H9 (cell line): ENCODE data around the gene KLHL7. TPM values are rescaled to one million over a fixed set of nuclear protein-coding genes. Genes with fewer than 3 reads are reported as not detected.

ENCODE experiments used
- DNase-seq: peaks from one replicate; pipeline ENCODE4 v3.0.0-alpha.2; 2017
- H2AFZ ChIP-seq: one replicate; pipeline ENCODE4 v1.6.1; 2013; ENCODE audit warnings: mild to moderate bottlenecking, low read length, control low read depth, moderate library complexity
- H2AK5ac ChIP-seq: 2 replicates; pipeline ENCODE4 v1.6.1; 2013; ENCODE audit warnings: low read length, control low read depth, mixed read lengths; ENCODE audit not compliant: insufficient read length
- H2BK120ac ChIP-seq: one replicate; pipeline ENCODE4 v1.6.1; 2013; ENCODE audit warnings: low read depth, mild to moderate bottlenecking, low read length, control low read depth, inconsistent platforms; ENCODE audit not compliant: poor library complexity, severe bottlenecking
- H2BK12ac ChIP-seq: 2 replicates; pipeline ENCODE4 v1.6.1; 2013; ENCODE audit warnings: low read length, control low read depth, mixed read lengths, low read depth; ENCODE audit not compliant: insufficient read length
- H2BK15ac ChIP-seq: 2 replicates; pipeline ENCODE4 v1.6.1; 2013; ENCODE audit warnings: low read depth, low read length, control low read depth
- H2BK20ac ChIP-seq: one replicate; pipeline ENCODE4 v1.6.1; 2013; ENCODE audit warnings: low read depth, mild to moderate bottlenecking, low read length, control low read depth, inconsistent platforms; ENCODE audit not compliant: poor library complexity, severe bottlenecking
- H2BK5ac ChIP-seq: 2 replicates; pipeline ENCODE4 v1.6.1; 2013; ENCODE audit warnings: low read length, control low read depth, mixed read lengths; ENCODE audit not compliant: insufficient read length
- H3K14ac ChIP-seq: 2 replicates; pipeline ENCODE4 v1.6.1; 2013; ENCODE audit warnings: low read length, control low read depth; ENCODE audit not compliant: insufficient read depth
- H3K18ac ChIP-seq: 2 replicates; pipeline ENCODE4 v1.6.1; 2013; ENCODE audit warnings: low read depth, mild to moderate bottlenecking, mixed read lengths, low read length, control low read depth; ENCODE audit not compliant: insufficient read length
- H3K23ac ChIP-seq: 2 replicates; pipeline ENCODE4 v1.6.1; 2013; ENCODE audit warnings: low read length, control low read depth, mixed read lengths, low read depth; ENCODE audit not compliant: insufficient read length
- H3K23me2 ChIP-seq: 2 replicates; pipeline ENCODE4 v1.6.1; 2013; ENCODE audit warnings: low read depth, mild to moderate bottlenecking, mixed read lengths, low read length, control low read depth; ENCODE audit not compliant: insufficient read length, poor library complexity, severe bottlenecking
- H3K27ac ChIP-seq: 2 replicates; pipeline ENCODE4 v1.5.1; 2013; ENCODE audit warnings: low read length, control low read depth, mixed read lengths, low read depth; ENCODE audit not compliant: insufficient read length
- H3K27me3 ChIP-seq: 2 replicates; pipeline ENCODE4 v1.6.1; 2013; ENCODE audit warnings: low read length, control low read depth, inconsistent platforms; ENCODE audit not compliant: insufficient read depth
- H3K4ac ChIP-seq: 2 replicates; pipeline ENCODE4 v1.6.1; 2013; ENCODE audit warnings: low read depth, mild to moderate bottlenecking, control low read depth, inconsistent platforms, low read length, moderate library complexity
- H3K4me1 ChIP-seq: 2 replicates; pipeline ENCODE4 v1.6.1; 2013; ENCODE audit warnings: low read length, control low read depth, inconsistent platforms; ENCODE audit not compliant: insufficient read depth
- H3K4me2 ChIP-seq: 2 replicates; pipeline ENCODE4 v1.6.1; 2013; ENCODE audit warnings: low read length, control low read depth, mixed read lengths; ENCODE audit not compliant: insufficient read length, insufficient read depth
- H3K56ac ChIP-seq: 2 replicates; pipeline ENCODE4 v1.6.1; 2013; ENCODE audit warnings: low read depth, mild to moderate bottlenecking, mixed read lengths, low read length, control low read depth; ENCODE audit not compliant: insufficient read length
- H3K79me1 ChIP-seq: 2 replicates; pipeline ENCODE4 v1.6.1; 2013; ENCODE audit warnings: low read depth, mild to moderate bottlenecking, moderate library complexity, low read length, control low read depth, inconsistent platforms; ENCODE audit not compliant: insufficient read depth, poor library complexity, severe bottlenecking
- H3K79me2 ChIP-seq: 2 replicates; pipeline ENCODE4 v1.6.1; 2013; ENCODE audit warnings: low read length, control low read depth, inconsistent platforms; ENCODE audit not compliant: insufficient read depth
- H3K9ac ChIP-seq: 2 replicates; pipeline ENCODE4 v1.6.1; 2013; ENCODE audit warnings: low read length, control low read depth, mixed read lengths; ENCODE audit not compliant: insufficient read length; ENCODE audit errors: extremely low read depth
- H3K9me3 ChIP-seq: one replicate; pipeline ENCODE4 v1.6.1; 2013; ENCODE audit warnings: low read depth, low read length, inconsistent platforms; ENCODE audit not compliant: control insufficient read depth
- H3T11ph ChIP-seq: one replicate; pipeline ENCODE4 v1.6.1; 2013; ENCODE audit warnings: mild to moderate bottlenecking, low read length, control low read depth, inconsistent platforms
- H4K20me1 ChIP-seq: one replicate; pipeline ENCODE4 v1.6.1; 2013; ENCODE audit not compliant: control insufficient read depth, insufficient read length, insufficient read depth
- H4K5ac ChIP-seq: 2 replicates; pipeline ENCODE4 v1.6.1; 2013; ENCODE audit warnings: low read depth, mild to moderate bottlenecking, mixed read lengths, low read length, control low read depth; ENCODE audit not compliant: insufficient read length
- H4K8ac ChIP-seq: replicated peaks from 2 replicates; pipeline ENCODE4 v1.6.1; 2013; ENCODE audit warnings: low read length, control low read depth, mixed read lengths, low read depth; ENCODE audit not compliant: insufficient read length
- H4K91ac ChIP-seq: 2 replicates; pipeline ENCODE4 v1.6.1; 2013; ENCODE audit warnings: low read depth, mild to moderate bottlenecking, moderate library complexity, mixed read lengths, low read length, control low read depth; ENCODE audit not compliant: insufficient read length
- H3K27ac Mint-ChIP-seq, 3 experiments: 2 replicates in 2 of 3; 3 replicates in 1 of 3; pipeline ENCODE4 v1.8.0; 2020 to 2021; ENCODE audit warnings: mixed read lengths in 3 of 3, mild to moderate bottlenecking in 1 of 3, moderate library complexity in 1 of 3
- H3K27me3 Mint-ChIP-seq: 2 replicates; pipeline ENCODE4 v1.8.0; 2021; ENCODE audit warnings: low read depth, mild to moderate bottlenecking, moderate library complexity, mixed read lengths
- H3K36me3 Mint-ChIP-seq, 3 experiments: 2 replicates in 2 of 3; 3 replicates in 1 of 3; pipeline ENCODE4 v1.8.0; 2020 to 2021; ENCODE audit warnings: low read depth in 3 of 3, mixed read lengths in 3 of 3; ENCODE audit not compliant: insufficient read depth in 1 of 3
- H3K4me1 Mint-ChIP-seq, 2 experiments: 2 replicates each; pipeline ENCODE4 v1.8.0; 2020; ENCODE audit warnings: mixed read lengths in 2 of 2
- H3K4me3 Mint-ChIP-seq, 2 experiments: 2 replicates in 1 of 2; 3 replicates in 1 of 2; pipeline ENCODE4 v1.8.0; 2020 to 2021; ENCODE audit warnings: mild to moderate bottlenecking in 2 of 2, mixed read lengths in 2 of 2, moderate library complexity in 1 of 2
- H3K9me3 Mint-ChIP-seq, 2 experiments: 2 replicates in 1 of 2; 3 replicates in 1 of 2; pipeline ENCODE4 v1.8.0; 2020; ENCODE audit warnings: mild to moderate bottlenecking in 2 of 2, mixed read lengths in 2 of 2, moderate library complexity in 1 of 2
- WGBS: extraction: QIAGEN DNeasy Blood & Tissue Kit; methylation state at CpG from one replicate; pipeline ENCODE4 v1.1.7; 2013; ENCODE audit warnings: missing lambda C conversion rate, low lambda C conversion rate, mixed read lengths; ENCODE audit not compliant: insufficient read length; ENCODE audit errors: extremely low coverage; 5-methylcytosine and 5-hydroxymethylcytosine counted together
- total RNA-seq: library from RNA; stranded (reverse); gene quantifications from 2 replicates; pipeline ENCODE4 v1.2.1, GENCODE V29; 2021
- TF ChIP-seq, protein P1 (sequence below): fragments of 200-600 bp; sonication (generic); conservative IDR thresholded peaks from 3 replicates; pipeline ENCODE4 v1.8.0; 2021; ENCODE audit warnings: antibody characterized with exemption, mild to moderate bottlenecking

KLHL7 gene
- total RNA-seq, 1 experiment from 2014 or later: 56.7 TPM

DNA sequence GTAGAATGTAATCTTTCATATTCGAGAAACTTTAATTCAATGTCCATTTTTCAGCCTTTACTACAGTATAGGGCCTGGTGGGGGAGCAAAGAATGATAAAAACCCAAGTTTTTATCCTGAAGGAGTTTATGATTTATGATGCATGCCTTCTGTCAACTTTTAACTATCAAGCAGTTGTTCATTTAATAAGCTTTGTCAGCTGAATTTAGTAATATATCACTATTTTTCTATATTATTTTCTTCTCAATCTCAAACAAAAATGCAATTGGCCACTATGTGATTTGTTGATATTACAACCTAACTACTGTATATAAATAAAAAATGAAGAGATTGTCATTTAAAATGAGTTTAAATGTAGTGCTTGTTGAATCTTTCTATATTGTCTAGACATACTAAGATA is 78.7 kb downstream of the KLHL7 start:
- Histone ChIP-seq H3K9me3 (no peaks in the 10 kb centered on the region), H2AK5ac (no peak overlapping the region), H3K4ac (no peak overlapping the region), H3K56ac (no peak overlapping the region), H2AFZ (no peak overlapping the region), H4K8ac (no peak overlapping the region), H3T11ph (no peak overlapping the region), H3K9ac (no peak overlapping the region), H4K91ac (no peak overlapping the region), H3K14ac (no peak overlapping the region), H3K23ac (no peak overlapping the region), H3K23me2 (no peaks in the 10 kb centered on the region), H2BK15ac (no peak overlapping the region), H2BK120ac (no peak overlapping the region), H2BK20ac (no peak overlapping the region), H3K79me1 (peaks cover 3% of the 10 kb centered on the region), H3K27ac (no peak overlapping the region), H3K79me2 (peaks cover 7% of the 10 kb centered on the region; the same call in 1 of the 2 replicates), H3K18ac (no peak overlapping the region), H2BK5ac (no peak overlapping the region), H2BK12ac (no peak overlapping the region), H3K4me2 (no peak overlapping the region), H4K5ac (no peak overlapping the region), H3K4me1 (no peaks in the 10 kb centered on the region; the same call in 1 of the 2 replicates), H3K27me3 (no peaks in the 10 kb centered on the region), H4K20me1 (no peaks in the 10 kb centered on the region)
- TF ChIP-seq, protein P1, sequence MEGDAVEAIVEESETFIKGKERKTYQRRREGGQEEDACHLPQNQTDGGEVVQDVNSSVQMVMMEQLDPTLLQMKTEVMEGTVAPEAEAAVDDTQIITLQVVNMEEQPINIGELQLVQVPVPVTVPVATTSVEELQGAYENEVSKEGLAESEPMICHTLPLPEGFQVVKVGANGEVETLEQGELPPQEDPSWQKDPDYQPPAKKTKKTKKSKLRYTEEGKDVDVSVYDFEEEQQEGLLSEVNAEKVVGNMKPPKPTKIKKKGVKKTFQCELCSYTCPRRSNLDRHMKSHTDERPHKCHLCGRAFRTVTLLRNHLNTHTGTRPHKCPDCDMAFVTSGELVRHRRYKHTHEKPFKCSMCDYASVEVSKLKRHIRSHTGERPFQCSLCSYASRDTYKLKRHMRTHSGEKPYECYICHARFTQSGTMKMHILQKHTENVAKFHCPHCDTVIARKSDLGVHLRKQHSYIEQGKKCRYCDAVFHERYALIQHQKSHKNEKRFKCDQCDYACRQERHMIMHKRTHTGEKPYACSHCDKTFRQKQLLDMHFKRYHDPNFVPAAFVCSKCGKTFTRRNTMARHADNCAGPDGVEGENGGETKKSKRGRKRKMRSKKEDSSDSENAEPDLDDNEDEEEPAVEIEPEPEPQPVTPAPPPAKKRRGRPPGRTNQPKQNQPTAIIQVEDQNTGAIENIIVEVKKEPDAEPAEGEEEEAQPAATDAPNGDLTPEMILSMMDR: no peak
- Mint-ChIP-seq H3K4me1 (peaks cover 20 to 23% of the 10 kb centered on the region in 2 experiments), H3K27me3 (no peaks in the 10 kb centered on the region), H3K27ac (no peak overlapping the region), H3K9me3 (no peaks in the 10 kb centered on the region; a peak in 1 of 5 replicates), H3K4me3 (peak overlapping the region; percentile 64 to 83; a peak in 4 of 5 replicates), H3K36me3 (peaks cover 14 to 48% (median 39%) of the 10 kb centered on the region in 3 experiments; a peak in 6 of 7 replicates)
- WGBS: no CpG with 5 or more reads among the region's 1 CpG
- DNase-seq: no peak
